DOHH2 (cell line): Measurements from ENCODE around the gene HAGHL.

ENCODE experiments used
- H3F3A ChIP-seq: fragments of 200-600 bp; sonication (generic), shearing (Covaris generic); 2 replicates; pipeline ENCODE4 v1.6.0; 2016; ENCODE audit warnings: antibody characterized with exemption, mild to moderate bottlenecking; ENCODE audit not compliant: control insufficient read depth, insufficient read depth
- H3K27ac ChIP-seq: fragments of 200-600 bp; sonication (generic); 2 replicates; pipeline ENCODE4 v1.5.1; 2014; ENCODE audit warnings: low read depth, mild to moderate bottlenecking, low read length, moderate library complexity
- H3K27me3 ChIP-seq: fragments of 200-600 bp; sonication (generic); 2 replicates; pipeline ENCODE4 v1.6.1; 2014; ENCODE audit warnings: mild to moderate bottlenecking, low read length, mixed read lengths; ENCODE audit not compliant: control insufficient read depth
- H3K36me3 ChIP-seq: fragments of 200-600 bp; sonication (generic); 2 replicates; pipeline ENCODE4 v1.6.1; 2014; ENCODE audit warnings: mild to moderate bottlenecking, low read length, moderate library complexity, mixed read lengths; ENCODE audit not compliant: control insufficient read depth
- H3K4me1 ChIP-seq: fragments of 200-600 bp; sonication (generic); 2 replicates; pipeline ENCODE4 v1.6.1; 2014; ENCODE audit warnings: mild to moderate bottlenecking, low read length, mixed read lengths; ENCODE audit not compliant: control insufficient read depth
- H3K4me2 ChIP-seq: fragments of 200-600 bp; sonication (generic); 2 replicates; pipeline ENCODE4 v1.6.0; 2014; ENCODE audit warnings: mild to moderate bottlenecking, low read length, moderate library complexity
- H3K4me3 ChIP-seq: fragments of 200-600 bp; sonication (generic); 2 replicates; pipeline ENCODE4 v1.5.1; 2014; ENCODE audit warnings: mild to moderate bottlenecking, low read length, mixed read lengths
- H3K79me2 ChIP-seq: fragments of 200-600 bp; sonication (generic); 2 replicates; pipeline ENCODE4 v1.6.1; 2014; ENCODE audit warnings: mild to moderate bottlenecking, low read length, mixed read lengths; ENCODE audit not compliant: control insufficient read depth
- H3K9me2 ChIP-seq: fragments of 200-600 bp; sonication (generic); replicated peaks from 2 replicates; pipeline ENCODE4 v1.6.1; 2014; ENCODE audit warnings: mild to moderate bottlenecking, low read length, mixed read lengths; ENCODE audit not compliant: control insufficient read depth
- H3K9me3 ChIP-seq: fragments of 200-600 bp; sonication (generic); 2 replicates; pipeline ENCODE4 v1.6.1; 2014; ENCODE audit warnings: antibody characterized with exemption, low read length, mixed read lengths; ENCODE audit not compliant: control insufficient read depth, insufficient read depth
- H4K20me1 ChIP-seq: fragments of 200-600 bp; sonication (generic); 2 replicates; pipeline ENCODE4 v1.6.0; 2014; ENCODE audit warnings: low read depth, mild to moderate bottlenecking, antibody characterized with exemption, low read length, moderate library complexity; ENCODE audit not compliant: control insufficient read depth, insufficient read depth
- EZH2phosphoT487 ChIP-seq: fragments of 200-600 bp; sonication (generic); IDR thresholded peaks from 2 replicates; pipeline ENCODE4 v1.6.1; 2017; ENCODE audit warnings: borderline replicate concordance, mild to moderate bottlenecking, antibody characterized with exemption, low read length, moderate library complexity, mixed read lengths
- TF ChIP-seq, protein P1 (sequence below): fragments of 200-600 bp; sonication (generic); IDR thresholded peaks from one replicate; pipeline ENCODE4 v1.5.1; 2014; ENCODE audit warnings: antibody characterized with exemption, mild to moderate bottlenecking, low read depth, low read length; ENCODE audit not compliant: poor library complexity, severe bottlenecking

Gene HAGHL

DNA sequence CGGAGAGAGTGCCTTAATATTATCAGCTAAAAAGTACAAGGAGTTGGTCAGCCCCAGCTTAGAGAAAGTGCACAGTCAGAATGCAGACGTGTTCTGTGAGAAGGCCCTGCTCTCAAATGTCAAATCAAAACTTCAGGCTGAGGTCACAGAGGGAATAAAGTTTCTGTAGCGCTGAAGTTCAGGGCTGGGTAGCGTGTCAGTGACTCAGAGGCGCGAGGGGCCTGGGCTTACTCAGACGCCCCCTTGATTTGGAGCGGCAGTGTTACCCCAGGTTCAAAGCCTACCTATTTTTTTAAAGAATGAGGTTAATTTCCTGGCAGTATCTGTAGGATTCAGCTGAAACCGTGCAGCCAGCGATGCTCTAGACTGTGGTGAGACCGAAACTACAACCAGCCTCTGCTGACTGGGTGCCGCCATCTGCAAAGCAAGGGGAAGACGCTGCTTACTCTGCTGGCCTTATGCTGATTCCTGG lies 9.1 kb downstream of the HAGHL start:
- Histone ChIP-seq H3K9me2 (no peaks in the 10 kb centered on the region), H3F3A (peaks cover 15% of the 10 kb centered on the region), H3K27me3 (no peaks in the 10 kb centered on the region), H3K79me2 (peaks cover 44% of the 10 kb centered on the region), H3K4me3 (peak overlapping the region; percentile 96), H4K20me1 (no peaks in the 10 kb centered on the region), H3K4me2 (peak overlapping the region; percentile 100), H3K36me3 (peaks cover 87% of the 10 kb centered on the region), H3K4me1 (peaks cover 77% of the 10 kb centered on the region), H3K9me3 (no peaks in the 10 kb centered on the region), H3K27ac (peak overlapping the region; percentile 100)
- TF ChIP-seq, protein P1, sequence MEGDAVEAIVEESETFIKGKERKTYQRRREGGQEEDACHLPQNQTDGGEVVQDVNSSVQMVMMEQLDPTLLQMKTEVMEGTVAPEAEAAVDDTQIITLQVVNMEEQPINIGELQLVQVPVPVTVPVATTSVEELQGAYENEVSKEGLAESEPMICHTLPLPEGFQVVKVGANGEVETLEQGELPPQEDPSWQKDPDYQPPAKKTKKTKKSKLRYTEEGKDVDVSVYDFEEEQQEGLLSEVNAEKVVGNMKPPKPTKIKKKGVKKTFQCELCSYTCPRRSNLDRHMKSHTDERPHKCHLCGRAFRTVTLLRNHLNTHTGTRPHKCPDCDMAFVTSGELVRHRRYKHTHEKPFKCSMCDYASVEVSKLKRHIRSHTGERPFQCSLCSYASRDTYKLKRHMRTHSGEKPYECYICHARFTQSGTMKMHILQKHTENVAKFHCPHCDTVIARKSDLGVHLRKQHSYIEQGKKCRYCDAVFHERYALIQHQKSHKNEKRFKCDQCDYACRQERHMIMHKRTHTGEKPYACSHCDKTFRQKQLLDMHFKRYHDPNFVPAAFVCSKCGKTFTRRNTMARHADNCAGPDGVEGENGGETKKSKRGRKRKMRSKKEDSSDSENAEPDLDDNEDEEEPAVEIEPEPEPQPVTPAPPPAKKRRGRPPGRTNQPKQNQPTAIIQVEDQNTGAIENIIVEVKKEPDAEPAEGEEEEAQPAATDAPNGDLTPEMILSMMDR: no peak
- no peak for TF ChIP-seq EZH2phosphoT487

GRCh38 chr16:736936-737481 lies 10.1 kb downstream of the HAGHL start:
- Histone ChIP-seq H3K9me3 (no peaks in the 10 kb centered on the region), H4K20me1 (no peaks in the 10 kb centered on the region), H3K27ac (peak overlapping the region; percentile 100), H3K4me3 (peak overlapping the region; percentile 96), H3K36me3 (peaks cover 78% of the 10 kb centered on the region), H3K9me2 (no peaks in the 10 kb centered on the region), H3K4me1 (peaks cover 74% of the 10 kb centered on the region), H3K27me3 (no peaks in the 10 kb centered on the region), H3K79me2 (peaks cover 44% of the 10 kb centered on the region), H3F3A (peaks cover 15% of the 10 kb centered on the region), H3K4me2 (peak overlapping the region; percentile 100)
- TF ChIP-seq EZH2phosphoT487: no peak
- TF ChIP-seq, protein P1: no peak

- no peaks in the 10 kb centered on the region for H3K27me3 ChIP-seq
These were observed 12.9 kb downstream of the HAGHL start for GRCh38 chr16:739560-740458.

More at GRCh38 chr16:739560-740458, 12.9 kb downstream of the HAGHL start:
- H3K4me3 ChIP-seq: peak overlapping the region; percentile 96
- H3K27ac ChIP-seq: peak overlapping the region; percentile 100
- peaks cover 55% of the 10 kb centered on the region for H3K4me1 ChIP-seq
- peaks cover 42% of the 10 kb centered on the region for H3K79me2 ChIP-seq
- peak overlapping the region; percentile 100 for H3K4me2 ChIP-seq
- peaks cover 50% of the 10 kb centered on the region for H3K36me3 ChIP-seq
- no peaks in the 10 kb centered on the region for H3K9me3 ChIP-seq
- H4K20me1 ChIP-seq: no peaks in the 10 kb centered on the region
- TF ChIP-seq, protein P1: no peak
- no peak for TF ChIP-seq EZH2phosphoT487
- no peaks in the 10 kb centered on the region for H3K9me2 ChIP-seq
- H3F3A ChIP-seq: peaks cover 15% of the 10 kb centered on the region
